Activated CD8-positive, alpha-beta T cell treated with anti-CD3 and anti-CD28 coated beads for 36 hours (primary cell): ENCODE results near the gene NHLRC2. TPM values are rescaled to one million over a fixed set of nuclear protein-coding genes. Genes with fewer than 3 reads are reported as not detected.

ENCODE experiments used
- ATAC-seq: fragments of 200-7000 bp; cut with Tn5 transposase; one replicate; pipeline ENCODE4 v1.10.0; 2021; ENCODE audit warnings: mild to moderate bottlenecking, moderate library complexity
- CTCF ChIA-PET: fragments of 350-600 bp; sonication (Branson Sonifier 250); formaldehyde crosslinking; loops from one replicate; lab custom pipeline; 2021; ENCODE audit warnings: antibody characterized with exemption; lab: Charles Lee
- POLR2A ChIA-PET: fragments of 350-600 bp; sonication (Branson Sonifier 250); formaldehyde crosslinking; loops from one replicate; lab custom pipeline; 2021; ENCODE audit warnings: antibody characterized with exemption; lab: Charles Lee
- DNase-seq: peaks from one replicate; pipeline ENCODE4 v3.0.0-alpha.2; 2020
- H3K27ac Mint-ChIP-seq: one replicate; pipeline ENCODE4 v1.8.0; 2021; ENCODE audit warnings: mild to moderate bottlenecking, mixed read lengths
- H3K27me3 Mint-ChIP-seq: one replicate; pipeline ENCODE4 v1.8.0; 2021; ENCODE audit warnings: mixed read lengths
- H3K36me3 Mint-ChIP-seq: one replicate; pipeline ENCODE4 v1.8.0; 2021; ENCODE audit warnings: low read depth, mixed read lengths
- H3K4me1 Mint-ChIP-seq: one replicate; pipeline ENCODE4 v1.8.0; 2021; ENCODE audit warnings: low read depth, mixed read lengths
- H3K4me3 Mint-ChIP-seq: one replicate; pipeline ENCODE4 v1.8.0; 2021; ENCODE audit warnings: mild to moderate bottlenecking, moderate library complexity, mixed read lengths
- H3K9me3 Mint-ChIP-seq: one replicate; pipeline ENCODE4 v1.8.0; 2021; ENCODE audit warnings: mixed read lengths
- CTCF ChIP-seq: fragments of 200-600 bp; IDR thresholded peaks from one replicate; pipeline ENCODE4 v1.8.0; 2022; ENCODE audit warnings: antibody characterized with exemption, mild to moderate bottlenecking
- intact Hi-C: fragments of 100-400 bp; cut with micrococcal nuclease; formaldehyde crosslinking; loops from one replicate; pipeline ENCODE4 v1.10.0; 2022
- total RNA-seq, 2 experiments: library from RNA; stranded (reverse); gene quantifications; one replicate each; pipeline ENCODE4 v1.2.3, GENCODE V29; 2021

The NHLRC2 gene
- total RNA-seq, 2 experiments from 2014 or later = 23.0 to 23.9 TPM

GRCh38 chr10:113858541-113858940, 4.1 kb downstream of the NHLRC2 start:
- Mint-ChIP-seq H3K4me3 (no peak overlapping the region), H3K4me1 (peaks cover 22% of the 10 kb centered on the region), H3K9me3 (peaks cover 5% of the 10 kb centered on the region), H3K36me3 (peaks cover 43% of the 10 kb centered on the region), H3K27ac (no peak overlapping the region), H3K27me3 (no peaks in the 10 kb centered on the region)
- DNase-seq (no peak), ATAC-seq (no peak)
- no peak for TF ChIP-seq CTCF
- ChIA-PET CTCF (no interaction called here), POLR2A (no interaction called here)
- intact Hi-C loops = loop anchor here (10.0 kb wide), 2 partner anchors 174 to 186 kb away; partner anchors contain the start of gene ADRB1

- DNase-seq (no peak), ATAC-seq (no peak)
- Mint-ChIP-seq H3K4me3 (no peak overlapping the region), H3K27me3 (no peaks in the 10 kb centered on the region), H3K9me3 (peaks cover 5% of the 10 kb centered on the region), H3K36me3 (peaks cover 45% of the 10 kb centered on the region), H3K4me1 (peaks cover 19% of the 10 kb centered on the region), H3K27ac (no peak overlapping the region)
- ChIA-PET CTCF (no interaction called here), POLR2A (no interaction called here)
- intact Hi-C loops = loop anchor here (10.0 kb wide), 2 partner anchors 174 to 186 kb away; partner anchors contain the start of gene ADRB1
- TF ChIP-seq CTCF = no peak
These were observed 4.8 kb downstream of the NHLRC2 start for GRCh38 chr10:113859261-113859660.

- ATAC-seq = no peak
- TF ChIP-seq CTCF = no peak
- POLR2A ChIA-PET = no interaction called here
These were observed 11.4 kb downstream of the NHLRC2 start for GRCh38 chr10:113865901-113866300.

DNA sequence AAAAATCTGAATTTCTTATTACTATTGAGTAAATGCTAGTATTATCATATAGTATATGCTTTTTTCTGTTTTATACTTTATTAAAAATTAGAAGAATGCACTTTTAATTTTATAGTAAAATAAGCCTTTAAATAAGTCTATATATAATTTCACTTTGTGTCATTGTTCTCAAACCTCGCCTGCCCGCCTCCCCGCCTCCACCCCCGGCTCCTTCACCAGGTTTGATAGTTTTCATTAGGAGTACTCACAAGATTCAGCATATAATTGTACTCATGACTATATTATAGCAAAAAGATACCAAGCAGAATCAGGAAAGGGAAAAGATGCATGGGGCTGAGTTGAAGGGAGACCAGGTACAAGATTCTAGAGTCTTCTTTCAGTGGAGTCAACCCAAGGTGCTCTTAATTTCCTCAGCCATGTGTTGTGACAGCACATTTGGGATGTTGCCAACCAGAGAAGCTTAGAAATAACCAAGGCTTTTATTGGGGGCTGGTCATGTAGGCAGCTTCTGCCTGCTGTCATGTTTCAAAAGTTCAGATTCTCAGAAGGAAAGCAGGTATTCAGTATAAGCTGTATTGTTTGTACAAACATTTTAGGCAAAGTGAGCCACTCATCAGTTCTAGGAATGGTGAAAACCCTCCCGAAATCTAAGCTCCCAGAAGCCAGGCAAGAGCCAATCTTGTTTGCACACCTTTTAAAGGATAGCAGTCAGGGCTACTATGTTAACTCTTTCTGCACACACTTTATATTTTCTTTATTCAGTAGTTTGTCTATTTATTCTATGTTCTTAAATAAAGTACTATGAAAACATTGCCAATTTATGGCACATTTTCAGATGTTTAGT, 12.3 kb downstream of the NHLRC2 start:
- intact Hi-C loops = no loop called here
- Mint-ChIP-seq H3K9me3 (peaks cover 3% of the 10 kb centered on the region), H3K27ac (no peak overlapping the region), H3K4me3 (no peak overlapping the region), H3K4me1 (peaks cover 11% of the 10 kb centered on the region), H3K27me3 (no peaks in the 10 kb centered on the region), H3K36me3 (peaks cover 38% of the 10 kb centered on the region)
- CTCF ChIA-PET = interaction anchor here (1.0 kb wide), 1 partner anchor 11 kb away, joined by 3 read pairs; no protein-coding TSS in a partner anchor
- no peak for DNase-seq
- TF ChIP-seq CTCF = no peak
- POLR2A ChIA-PET = no interaction called here
- no peak for ATAC-seq

More at GRCh38 chr10:113865901-113866300, 11.4 kb downstream of the NHLRC2 start:
- CTCF ChIA-PET = no interaction called here
- no peak overlapping the region for H3K4me3 Mint-ChIP-seq
- intact Hi-C loops = no loop called here
- H3K36me3 Mint-ChIP-seq = peaks cover 40% of the 10 kb centered on the region
- no peaks in the 10 kb centered on the region for H3K27me3 Mint-ChIP-seq
- DNase-seq = no peak
- no peak overlapping the region for H3K27ac Mint-ChIP-seq
- peaks cover 3% of the 10 kb centered on the region for H3K9me3 Mint-ChIP-seq
- H3K4me1 Mint-ChIP-seq = peaks cover 11% of the 10 kb centered on the region

- H3K27me3 Mint-ChIP-seq = no peaks in the 10 kb centered on the region
- intact Hi-C loops = no loop called here
- DNase-seq (no peak), ATAC-seq (no peak)
- POLR2A ChIA-PET = no interaction called here
- H3K4me1 Mint-ChIP-seq = peaks cover 11% of the 10 kb centered on the region
- CTCF ChIA-PET = no interaction called here
- H3K9me3 Mint-ChIP-seq = peaks cover 7% of the 10 kb centered on the region
- TF ChIP-seq CTCF = no peak
- no peak overlapping the region for H3K4me3 Mint-ChIP-seq
- peaks cover 44% of the 10 kb centered on the region for H3K36me3 Mint-ChIP-seq
- H3K27ac Mint-ChIP-seq = no peak overlapping the region
These were observed 13.4 kb downstream of the NHLRC2 start for GRCh38 chr10:113867904-113868303.
